Measurements from ENCODE around the gene LRSAM1. TPM values are rescaled to one million over a fixed set of nuclear protein-coding genes. Genes with fewer than 3 reads are reported as not detected.
A peak's percentile ranks its signal among the peaks of the same experiment; 100 is the strongest.

Gene LRSAM1
- total and polyA plus RNA-seq, 9 of the 15 experiments (the other 6 are each of a cell fraction or from before 2014, with no cell fraction given) = 0.07 to 16.2 (median 4.7) TPM

- Histone ChIP-seq H3K9me3 (replicated peaks; ENCODE audit: control insufficient read depth, insufficient read depth, low read depth, low read length) (peaks cover 4% of the 10 kb centered on the region), H3K27me3 (ENCODE audit: control insufficient read depth in 2 of 2, insufficient read depth in 2 of 2, low read length in 2 of 2) (no peaks in the 10 kb centered on the region), H3K36me3 (ENCODE audit: control insufficient read depth, insufficient read depth, low read length) (peaks cover 70% of the 10 kb centered on the region; the same call in 2 of the 3 replicates), H2AFZ (ENCODE audit: low read depth, low read length) (no peak overlapping the region), H3K4me2 (ENCODE audit: insufficient read depth, low read length) (no peak overlapping the region), H3K4me1 (replicated peaks in 1 of 2; ENCODE audit: control insufficient read depth in 2 of 2, insufficient read depth in 2 of 2, low read length in 2 of 2) (peaks cover 0 to 5% of the 10 kb centered on the region in 2 experiments; a peak in 1 of 5 replicates), H4K20me1 (replicated peaks; ENCODE audit: control insufficient read depth, insufficient read depth, low read length) (no peaks in the 10 kb centered on the region), H3K4me3 (no peak overlapping the region), H3K79me2 (ENCODE audit: control insufficient read depth, insufficient read depth, low read length) (no peaks in the 10 kb centered on the region), H3K9me1 (ENCODE audit: control insufficient read depth, insufficient read depth, low read length) (no peaks in the 10 kb centered on the region), H3K9ac (ENCODE audit: insufficient read depth in 1 of 2, low read depth in 2 of 2, low read length in 2 of 2) (no peak overlapping the region; a peak in 1 of 4 replicates), H3K27ac (ENCODE audit: extremely low read depth, low read depth, low read length) (no peak overlapping the region)
- WGBS (ENCODE audit: insufficient coverage, low coverage, missing lambda C conversion rate) = 93% methylated on average over 13 of the region's 13 CpGs
- no peak for TF ChIP-seq SRSF3 (IDR thresholded peaks at IDR 0.05; ENCODE audit: insufficient read depth, low read length)
- ATAC-seq (no peak), FAIRE-seq (no peak), DNase-seq (ENCODE audit: extremely low read depth in 1 of 4, low spot score in 3 of 4) (no peak)
- BruUV-seq (replicated peaks) = no TSS peak
- intact Hi-C loops (cut with micrococcal nuclease) (no loop called here), in situ Hi-C loops (cut with MboI) (no loop called here)
- ChIA-PET CTCF (ENCODE audit: low intra/inter-chr PET ratio) (no interaction called here), POLR2A (no interaction called here)
Measured at GRCh38 chr9:127518091-127518856, 67.0 kb downstream of the LRSAM1 start.

GRCh38 chr9:127519301-127520166 lies 68.2 kb downstream of the LRSAM1 start:
- H3K27me3 ChIP-seq (ENCODE audit: control insufficient read depth in 2 of 2, insufficient read depth in 2 of 2, low read length in 2 of 2) = no peaks in the 10 kb centered on the region
- FAIRE-seq = no peak
- intact Hi-C loops (cut with micrococcal nuclease) (loop anchor here (5.0 kb wide), 1 partner anchor 68 kb away; no protein-coding TSS in a partner anchor), in situ Hi-C loops (cut with MboI) (no loop called here)
- no peak overlapping the region for H3K4me2 ChIP-seq (ENCODE audit: insufficient read depth, low read length)
- peaks cover 0 to 5% of the 10 kb centered on the region in 2 experiments; a peak in 1 of 5 replicates for H3K4me1 ChIP-seq (replicated peaks in 1 of 2; ENCODE audit: control insufficient read depth in 2 of 2, insufficient read depth in 2 of 2, low read length in 2 of 2)
- no TSS peak for BruUV-seq (replicated peaks)
- no peaks in the 10 kb centered on the region for H4K20me1 ChIP-seq (replicated peaks; ENCODE audit: control insufficient read depth, insufficient read depth, low read length)
- POLR2A ChIA-PET = interaction anchor here (0.7 kb wide), 1 partner anchor 68 kb away, joined by 3 read pairs; no protein-coding TSS in a partner anchor
- TF ChIP-seq ZNF134 (CRISPR knock-in tag; conservative IDR thresholded peaks at IDR 0.05) (no peak), FOSL1 (tag; conservative IDR thresholded peaks at IDR 0.05) (peak; percentile 88), VEZF1 (CRISPR knock-in tag; IDR thresholded peaks at IDR 0.05) (peak; percentile 36), LCOR (CRISPR knock-in tag; IDR thresholded peaks at IDR 0.05) (no peak), JUND (IDR thresholded peaks at IDR 0.05; ENCODE audit: borderline replicate concordance, low read depth, low read length) (0 out of 2 replicates have a peak, but pooled peaks have one; percentile 19), JUND (tag; IDR thresholded peaks at IDR 0.05; ENCODE audit: borderline replicate concordance, low read depth, low read length) (no peak), SAFB (IDR thresholded peaks at IDR 0.05; ENCODE audit: borderline replicate concordance, low read depth, low read length) (no peak), TFAP4 (CRISPR knock-in tag; IDR thresholded peaks at IDR 0.05; ENCODE audit: borderline replicate concordance) (peak; percentile 22; the same call in 1 of the 2 replicates), ZNF57 (CRISPR knock-in tag; IDR thresholded peaks at IDR 0.05) (no peak)
- no peaks in the 10 kb centered on the region for H3K79me2 ChIP-seq (ENCODE audit: control insufficient read depth, insufficient read depth, low read length)
- no peak overlapping the region for H2AFZ ChIP-seq (ENCODE audit: low read depth, low read length)
- H3K27ac ChIP-seq (ENCODE audit: extremely low read depth, low read depth, low read length) = no peak overlapping the region
- CTCF ChIA-PET (ENCODE audit: low intra/inter-chr PET ratio) = no interaction called here
- H3K9me1 ChIP-seq (ENCODE audit: control insufficient read depth, insufficient read depth, low read length) = no peaks in the 10 kb centered on the region
- H3K9ac ChIP-seq (ENCODE audit: insufficient read depth in 1 of 2, low read depth in 2 of 2, low read length in 2 of 2) = no peak overlapping the region
- peaks cover 12% of the 10 kb centered on the region for H3K9me3 ChIP-seq (replicated peaks; ENCODE audit: control insufficient read depth, insufficient read depth, low read depth, low read length)
- no peak for DNase-seq (ENCODE audit: extremely low read depth in 1 of 4, low spot score in 3 of 4)
- 81% methylated on average over 17 of the region's 22 CpGs for WGBS (ENCODE audit: insufficient coverage, low coverage, missing lambda C conversion rate)
- no peak for ATAC-seq
- no peak overlapping the region for H3K4me3 ChIP-seq
- H3K36me3 ChIP-seq (ENCODE audit: control insufficient read depth, insufficient read depth, low read length) = peaks cover 72% of the 10 kb centered on the region; the same call in 2 of the 3 replicates

Measured in K562 (cell line).